Psoas muscle (tissue), 8 donors: ENCODE data around the gene DENND1A. TPM values are rescaled to one million over a fixed set of nuclear protein-coding genes. Genes with fewer than 3 reads are reported as not detected.

Experiments
- ATAC-seq, 4 donors: fragments of 200-7000 bp; cut with Tn5 transposase; one replicate each; pipeline ENCODE4 v1.9.1; 2020; ENCODE audit warnings: moderate library complexity in 3 of 4, mild to moderate bottlenecking in 2 of 4
- DNase-seq, 2 donors: peaks; one replicate each; pipeline ENCODE4 v3.0.0-alpha.2; 2020
- H3K27ac ChIP-seq: fragments of 200-600 bp; one replicate; pipeline ENCODE4 v1.8.0; 2022
- H3K27me3 ChIP-seq, 3 donors: fragments of 200-600 bp in 1 of 3; one replicate each; pipeline versions ENCODE4 v1.6.1 to v1.8.0; 2013 to 2022; ENCODE audit warnings: low read length in 2 of 3, mild to moderate bottlenecking in 2 of 3, moderate library complexity in 1 of 3; ENCODE audit not compliant: insufficient read depth in 3 of 3
- H3K36me3 ChIP-seq, 2 donors: fragments of 200-600 bp in 1 of 2; one replicate each; pipeline versions ENCODE4 v1.6.1 to v1.8.0; 2013 to 2022; ENCODE audit warnings: low read depth in 1 of 2, mild to moderate bottlenecking in 1 of 2, moderate library complexity in 1 of 2; ENCODE audit not compliant: insufficient read depth in 1 of 2
- H3K4me1 ChIP-seq: fragments of 200-600 bp; one replicate; pipeline ENCODE4 v1.8.0; 2022
- H3K4me3 ChIP-seq: fragments of 200-600 bp; one replicate; pipeline ENCODE4 v1.8.0; 2022; ENCODE audit warnings: mild to moderate bottlenecking
- H3K9me3 ChIP-seq: fragments of 200-600 bp; one replicate; pipeline ENCODE4 v1.8.0; 2022
- CTCF ChIP-seq: fragments of 200-600 bp; IDR thresholded peaks from one replicate; pipeline ENCODE4 v1.8.0; 2022; ENCODE audit warnings: antibody characterized with exemption
- WGBS, 3 donors: extraction: QIAGEN DNeasy Blood & Tissue Kit; methylation state at CpG; one replicate each; pipeline versions ENCODE4 v1.1.6 to v1.1.7; 2013; 5-methylcytosine and 5-hydroxymethylcytosine counted together
- intact Hi-C, 2 donors: fragments of 100-400 bp; cut with DNase I; formaldehyde crosslinking; loops; one replicate each; pipeline versions ENCODE4 v1.11.0 to v1.14.2; 2022
- polyA plus RNA-seq, 3 donors: library from polyadenylated mRNA; stranded (reverse); fragments of 200-250 nt; gene quantifications; one replicate each; pipeline ENCODE4 v1.2.3, GENCODE V29; 2013
- total RNA-seq, 4 donors: library from RNA; stranded (reverse); fragmentation: NEBNext Ultra II Directional in 2 of 4; extraction: Animal tissue kit (Norgen Biotek cat#: 25700) in 2 of 4; gene quantifications; one replicate each; pipeline versions ENCODE4 v1.2.1 to v1.2.4, GENCODE V29; 2021 to 2023
- donor health status: healthy with polysubstance abuse.
- donor health status: DM: no; HTN: no; CAD: no; lungs with moderate emphysema.
- donor health status: Bipolar disorder and iron deficiency.
- donor health status: healthy.
- donor health status: DM: yes; HTN: yes; CAD: no.
- donor health status: DM: no; HTN: no; CAD: no.
- donor health status: DM: no; HTN: no; CAD: no.
- donor health status: DM: yes; HTN: yes; CAD: no.

DENND1A gene
- total and polyA plus RNA-seq, 7 donors, result 6.1 to 17.3 (median 13.9) TPM

GRCh38 chr9:123347289-123348060, 582.5 kb downstream of the DENND1A start:
- Histone ChIP-seq H3K4me1 (peaks cover 7% of the 10 kb centered on the region), H3K27ac (no peak overlapping the region), H3K4me3 (no peak overlapping the region), H3K9me3 (no peaks in the 10 kb centered on the region), H3K27me3 (peaks cover 0 to 3% (median 0%) of the 10 kb centered on the region in 3 donors), H3K36me3 (no peaks in the 10 kb centered on the region)
- no peak for TF ChIP-seq CTCF
- ATAC-seq (no peak), DNase-seq (no peak)
- intact Hi-C loops, result loop anchor here (2.0 to 10.0 kb wide), 2 partner anchors 223 to 261 kb away; no protein-coding TSS in a partner anchor
- WGBS, 3 donors, result 61 to 74% (median 62%) methylated on average over 12 of the region's 12 CpGs

GRCh38 chr9:123346826-123347225, 583.1 kb downstream of the DENND1A start:
- H3K4me3 ChIP-seq, result no peak overlapping the region
- no peak overlapping the region for H3K27ac ChIP-seq
- no peaks in the 10 kb centered on the region for H3K36me3 ChIP-seq
- WGBS, 3 donors, result 95 to 98% (median 97%) methylated on average over 3 of the region's 3 CpGs
- intact Hi-C loops, result loop anchor here in 1 of 2 donors (10.0 kb wide), 1 partner anchor 222 kb away; no protein-coding TSS in a partner anchor
- no peak for TF ChIP-seq CTCF
- ATAC-seq (no peak), DNase-seq (no peak)
- H3K9me3 ChIP-seq, result no peaks in the 10 kb centered on the region
- H3K27me3 ChIP-seq, result peaks cover 0 to 3% (median 0%) of the 10 kb centered on the region in 3 donors
- peaks cover 7% of the 10 kb centered on the region for H3K4me1 ChIP-seq

GRCh38 chr9:123346026-123346425, 583.9 kb downstream of the DENND1A start:
- Histone ChIP-seq H3K27me3 (no peaks in the 10 kb centered on the region), H3K9me3 (no peaks in the 10 kb centered on the region), H3K36me3 (no peaks in the 10 kb centered on the region), H3K4me3 (no peak overlapping the region), H3K27ac (no peak overlapping the region), H3K4me1 (peaks cover 7% of the 10 kb centered on the region)
- 59 to 77% (median 62%) methylated on average over 8 to 9 of the region's 9 CpGs for WGBS, 3 donors
- no peak for TF ChIP-seq CTCF
- peak in 1 of 4 donors; percentile 26 for ATAC-seq
- DNase-seq, result no peak
- intact Hi-C loops, result loop anchor here in 1 of 2 donors (10.0 kb wide), 1 partner anchor 221 kb away; no protein-coding TSS in a partner anchor

- no peak for TF ChIP-seq CTCF
- no peaks in the 10 kb centered on the region for H3K36me3 ChIP-seq
- no peaks in the 10 kb centered on the region for H3K9me3 ChIP-seq
- ATAC-seq (peak in 1 of 4 donors; percentile 33), DNase-seq (no peak)
- no peak overlapping the region for H3K4me3 ChIP-seq
- H3K27ac ChIP-seq, result no peak overlapping the region
- no peaks in the 10 kb centered on the region for H3K27me3 ChIP-seq
- intact Hi-C loops, result loop anchor here in 1 of 2 donors (10.0 kb wide), 1 partner anchor 221 kb away; no protein-coding TSS in a partner anchor
- WGBS, 3 donors, result 31 to 48% (median 35%) methylated on average over 6 of the region's 6 CpGs
- H3K4me1 ChIP-seq, result peaks cover 7% of the 10 kb centered on the region
These were observed 584.4 kb downstream of the DENND1A start for GRCh38 chr9:123345567-123345955.
